ENCODE data around the gene F2. TPM values are rescaled to one million over a fixed set of nuclear protein-coding genes. Genes with fewer than 3 reads are reported as not detected.

Gene F2
- total RNA-seq, 4 donors from 2014 or later, result not detected

DNA sequence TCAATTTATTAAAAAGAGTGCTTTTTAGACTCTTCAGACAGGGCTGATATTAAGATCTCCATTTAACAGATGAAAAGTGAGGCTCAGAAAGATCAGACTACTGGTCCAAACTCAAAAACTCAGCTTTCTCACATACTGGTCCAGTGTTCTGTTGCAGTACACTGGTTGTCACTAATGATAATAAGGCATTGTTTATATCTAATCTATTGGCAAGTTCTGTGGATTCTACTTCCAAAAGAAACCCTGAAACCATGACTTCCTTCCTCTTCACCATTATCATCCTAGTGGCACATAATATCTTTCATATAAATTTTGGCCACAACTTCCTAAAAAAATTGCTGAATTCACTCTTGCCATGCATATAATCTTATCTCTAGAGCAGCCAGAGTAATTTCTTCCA lies 36.9 kb downstream of the F2 start:
- no peak for DNase-seq (ENCODE audit: low spot score in 2 of 2)
- Histone ChIP-seq H3K27ac (no peak overlapping the region), H3K9me3 (no peaks in the 10 kb centered on the region), H3K36me3 (peaks cover 3 to 95% (median 8%) of the 10 kb centered on the region in 3 donors), H3K4me1 (no peaks in the 10 kb centered on the region), H3K4me3 (no peak overlapping the region), H3K27me3 (no peaks in the 10 kb centered on the region)
- TF ChIP-seq EP300 (IDR thresholded peaks at IDR 0.05) (no peak), POLR2A (IDR thresholded peaks at IDR 0.05) (no peak)
- TF ChIP-seq, protein P1, sequence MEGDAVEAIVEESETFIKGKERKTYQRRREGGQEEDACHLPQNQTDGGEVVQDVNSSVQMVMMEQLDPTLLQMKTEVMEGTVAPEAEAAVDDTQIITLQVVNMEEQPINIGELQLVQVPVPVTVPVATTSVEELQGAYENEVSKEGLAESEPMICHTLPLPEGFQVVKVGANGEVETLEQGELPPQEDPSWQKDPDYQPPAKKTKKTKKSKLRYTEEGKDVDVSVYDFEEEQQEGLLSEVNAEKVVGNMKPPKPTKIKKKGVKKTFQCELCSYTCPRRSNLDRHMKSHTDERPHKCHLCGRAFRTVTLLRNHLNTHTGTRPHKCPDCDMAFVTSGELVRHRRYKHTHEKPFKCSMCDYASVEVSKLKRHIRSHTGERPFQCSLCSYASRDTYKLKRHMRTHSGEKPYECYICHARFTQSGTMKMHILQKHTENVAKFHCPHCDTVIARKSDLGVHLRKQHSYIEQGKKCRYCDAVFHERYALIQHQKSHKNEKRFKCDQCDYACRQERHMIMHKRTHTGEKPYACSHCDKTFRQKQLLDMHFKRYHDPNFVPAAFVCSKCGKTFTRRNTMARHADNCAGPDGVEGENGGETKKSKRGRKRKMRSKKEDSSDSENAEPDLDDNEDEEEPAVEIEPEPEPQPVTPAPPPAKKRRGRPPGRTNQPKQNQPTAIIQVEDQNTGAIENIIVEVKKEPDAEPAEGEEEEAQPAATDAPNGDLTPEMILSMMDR (IDR thresholded peaks at IDR 0.05), result no peak

GRCh38 chr11:46759196-46759595 lies 40.2 kb downstream of the F2 start:
- WGBS, 2 donors, result 92 to 97% methylated on average over 6 of the region's 6 CpGs
- Histone ChIP-seq H3K4me3 (no peak overlapping the region), H3K4me1 (no peaks in the 10 kb centered on the region), H3K27me3 (no peaks in the 10 kb centered on the region), H3K9me3 (no peaks in the 10 kb centered on the region), H3K27ac (no peak overlapping the region), H3K36me3 (peaks cover 0 to 99% (median 3%) of the 10 kb centered on the region in 3 donors)
- DNase-seq (ENCODE audit: low spot score in 2 of 2), result no peak
- TF ChIP-seq EP300 (IDR thresholded peaks at IDR 0.05), result no peak
- TF ChIP-seq, protein P1 (IDR thresholded peaks at IDR 0.05), result no peak
- TF ChIP-seq POLR2A (IDR thresholded peaks at IDR 0.05), result no peak

GRCh38 chr11:46760429-46761128 lies 41.6 kb downstream of the F2 start:
- no peak for TF ChIP-seq EP300 (IDR thresholded peaks at IDR 0.05)
- no peak for TF ChIP-seq POLR2A (IDR thresholded peaks at IDR 0.05)
- TF ChIP-seq, protein P1 (IDR thresholded peaks at IDR 0.05), result no peak
- no peaks in the 10 kb centered on the region for H3K27me3 ChIP-seq
- H3K36me3 ChIP-seq, result peaks cover 0 to 96% (median 3%) of the 10 kb centered on the region in 3 donors
- no peaks in the 10 kb centered on the region for H3K4me1 ChIP-seq
- no peak overlapping the region for H3K27ac ChIP-seq
- WGBS, 2 donors, result 96 to 99% methylated on average over 6 of the region's 6 CpGs
- no peak overlapping the region for H3K4me3 ChIP-seq
- DNase-seq (ENCODE audit: low spot score in 2 of 2), result no peak
- no peaks in the 10 kb centered on the region for H3K9me3 ChIP-seq

GRCh38 chr11:46761807-46762206 lies 42.8 kb downstream of the F2 start:
- no peaks in the 10 kb centered on the region for H3K27me3 ChIP-seq
- H3K27ac ChIP-seq, result no peak overlapping the region
- WGBS, 2 donors, result 92 to 99% methylated on average over 4 of the region's 4 CpGs
- H3K9me3 ChIP-seq, result no peaks in the 10 kb centered on the region
- TF ChIP-seq, protein P1 (IDR thresholded peaks at IDR 0.05), result no peak
- TF ChIP-seq POLR2A (IDR thresholded peaks at IDR 0.05) (no peak), EP300 (IDR thresholded peaks at IDR 0.05) (no peak)
- DNase-seq (ENCODE audit: low spot score in 2 of 2), result no peak
- H3K36me3 ChIP-seq, result peaks cover 0 to 95% (median 3%) of the 10 kb centered on the region in 3 donors
- no peak overlapping the region for H3K4me3 ChIP-seq
- H3K4me1 ChIP-seq, result no peaks in the 10 kb centered on the region

- Histone ChIP-seq H3K4me1 (no peaks in the 10 kb centered on the region), H3K36me3 (peaks cover 0 to 95% (median 3%) of the 10 kb centered on the region in 3 donors), H3K4me3 (no peak overlapping the region), H3K9me3 (no peaks in the 10 kb centered on the region), H3K27me3 (no peaks in the 10 kb centered on the region), H3K27ac (no peak overlapping the region)
- DNase-seq (ENCODE audit: low spot score in 2 of 2), result no peak
- no peak for TF ChIP-seq EP300 (IDR thresholded peaks at IDR 0.05)
- TF ChIP-seq POLR2A (IDR thresholded peaks at IDR 0.05), result no peak
- TF ChIP-seq, protein P1 (IDR thresholded peaks at IDR 0.05), result no peak
Measured at GRCh38 chr11:46762248-46762647, 43.2 kb downstream of the F2 start.

All from tibial nerve (tissue), 4 donors.